ENCODE measurements around the gene NECTIN1. TPM values are rescaled to one million over a fixed set of nuclear protein-coding genes. Genes with fewer than 3 reads are reported as not detected.

NECTIN1 gene
- total RNA-seq, 2 donors from 2014 or later: 4.0 to 4.4 TPM

DNA sequence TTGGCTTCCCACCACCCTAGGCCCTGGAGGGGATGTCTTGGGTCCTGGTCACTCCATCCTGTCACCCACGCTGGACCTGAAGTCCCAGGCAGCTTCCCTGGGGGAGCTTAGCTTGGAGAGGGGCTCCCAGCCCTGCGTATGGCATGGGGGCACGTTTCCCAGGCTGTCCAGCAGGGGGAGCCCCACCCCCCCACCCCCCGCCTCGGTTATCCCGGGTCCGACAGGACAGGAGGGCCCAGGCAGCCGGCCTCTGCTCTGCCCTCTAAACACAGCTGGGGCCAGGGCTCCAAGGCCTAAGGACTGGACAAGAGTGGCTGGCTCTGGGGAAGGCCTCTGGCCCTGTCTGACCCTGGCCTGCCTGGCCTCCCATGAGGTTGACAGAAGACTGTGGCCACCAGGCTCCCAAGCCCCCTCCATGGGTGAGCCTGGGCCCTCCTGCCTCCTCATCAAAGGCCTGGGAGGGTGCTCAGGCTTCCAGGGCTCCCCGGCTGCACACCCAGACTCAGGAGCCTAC lies 104.8 kb downstream of the NECTIN1 start:
- Histone ChIP-seq H3K27ac (no peak overlapping the region), H3K4me3 (no peak overlapping the region), H3K27me3 (no peaks in the 10 kb centered on the region), H3K36me3 (no peaks in the 10 kb centered on the region), H3K9me3 (no peaks in the 10 kb centered on the region), H3K4me1 (peaks cover 0 to 9% of the 10 kb centered on the region in 2 donors)
- no peak for DNase-seq (ENCODE audit: low spot score)
- TF ChIP-seq, protein P1, sequence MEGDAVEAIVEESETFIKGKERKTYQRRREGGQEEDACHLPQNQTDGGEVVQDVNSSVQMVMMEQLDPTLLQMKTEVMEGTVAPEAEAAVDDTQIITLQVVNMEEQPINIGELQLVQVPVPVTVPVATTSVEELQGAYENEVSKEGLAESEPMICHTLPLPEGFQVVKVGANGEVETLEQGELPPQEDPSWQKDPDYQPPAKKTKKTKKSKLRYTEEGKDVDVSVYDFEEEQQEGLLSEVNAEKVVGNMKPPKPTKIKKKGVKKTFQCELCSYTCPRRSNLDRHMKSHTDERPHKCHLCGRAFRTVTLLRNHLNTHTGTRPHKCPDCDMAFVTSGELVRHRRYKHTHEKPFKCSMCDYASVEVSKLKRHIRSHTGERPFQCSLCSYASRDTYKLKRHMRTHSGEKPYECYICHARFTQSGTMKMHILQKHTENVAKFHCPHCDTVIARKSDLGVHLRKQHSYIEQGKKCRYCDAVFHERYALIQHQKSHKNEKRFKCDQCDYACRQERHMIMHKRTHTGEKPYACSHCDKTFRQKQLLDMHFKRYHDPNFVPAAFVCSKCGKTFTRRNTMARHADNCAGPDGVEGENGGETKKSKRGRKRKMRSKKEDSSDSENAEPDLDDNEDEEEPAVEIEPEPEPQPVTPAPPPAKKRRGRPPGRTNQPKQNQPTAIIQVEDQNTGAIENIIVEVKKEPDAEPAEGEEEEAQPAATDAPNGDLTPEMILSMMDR (IDR thresholded peaks at IDR 0.05): peak; percentile 33 to 52

DNA sequence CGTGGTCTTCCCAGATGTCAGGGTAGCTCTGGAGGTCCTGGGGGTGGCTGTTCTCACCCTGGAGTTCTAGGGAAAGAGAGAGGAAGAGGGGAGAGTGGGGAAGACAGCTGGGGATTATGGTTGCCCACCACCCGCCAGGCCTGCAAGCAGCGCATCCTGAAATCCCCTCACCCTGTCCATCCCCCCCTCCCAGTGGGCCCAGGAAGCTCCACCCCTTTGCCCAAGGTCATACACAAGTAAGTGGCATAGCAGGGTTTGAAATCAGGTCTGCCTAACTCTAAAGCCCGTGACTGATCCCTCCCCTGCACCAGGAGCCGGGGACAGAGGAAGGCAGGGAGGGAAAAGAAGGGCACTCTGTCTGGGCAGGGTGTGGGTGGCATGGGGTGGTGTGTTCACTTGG lies 105.3 kb downstream of the NECTIN1 start:
- Histone ChIP-seq H3K36me3 (no peaks in the 10 kb centered on the region), H3K27me3 (no peaks in the 10 kb centered on the region)
- TF ChIP-seq, protein P1 (IDR thresholded peaks at IDR 0.05): no peak

DNA sequence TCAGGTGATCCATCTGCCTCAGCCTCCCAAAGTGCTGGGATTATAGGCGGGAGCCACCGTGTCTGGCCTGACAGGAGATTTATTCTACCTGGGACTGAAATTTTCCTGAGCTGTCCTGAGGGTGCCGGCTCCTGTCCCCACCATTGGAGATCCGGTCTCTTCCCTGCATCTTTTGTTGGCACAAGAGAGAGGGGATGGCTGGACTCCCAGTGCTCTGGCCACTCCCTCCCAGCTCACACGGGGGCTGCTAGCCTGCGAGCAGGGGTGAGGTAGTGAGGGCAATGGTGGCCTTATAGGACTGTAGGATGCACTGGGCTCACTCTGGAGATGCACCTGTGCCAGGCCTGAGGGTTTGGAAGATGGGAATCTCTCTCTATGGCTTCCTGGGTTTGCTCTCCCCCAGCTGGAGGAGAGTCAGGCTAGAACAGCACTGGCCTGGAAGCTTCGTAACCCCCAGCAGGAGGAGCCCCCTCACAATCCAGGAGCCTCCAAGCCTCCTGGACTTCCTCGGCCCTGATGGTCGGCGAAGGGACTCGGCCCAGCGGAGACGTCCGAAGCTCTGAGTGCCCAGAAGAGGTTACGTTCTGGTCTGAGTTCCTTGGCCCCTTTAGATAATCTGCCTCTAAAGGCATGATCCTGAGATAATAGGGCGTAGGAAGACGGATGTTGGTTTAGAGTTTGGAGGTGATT lies 106.4 kb downstream of the NECTIN1 start:
- Histone ChIP-seq H3K4me1 (peaks cover 0 to 11% of the 10 kb centered on the region in 2 donors), H3K36me3 (no peaks in the 10 kb centered on the region), H3K9me3 (no peaks in the 10 kb centered on the region), H3K27ac (no peak overlapping the region), H3K4me3 (no peak overlapping the region), H3K27me3 (no peaks in the 10 kb centered on the region)
- DNase-seq (ENCODE audit: low spot score): no peak
- TF ChIP-seq, protein P1 (IDR thresholded peaks at IDR 0.05): no peak

More for the DNA sequence above, 105.3 kb downstream of the NECTIN1 start:
- Histone ChIP-seq H3K9me3 (no peaks in the 10 kb centered on the region), H3K27ac (no peak overlapping the region), H3K4me1 (peaks cover 0 to 9% of the 10 kb centered on the region in 2 donors), H3K4me3 (no peak overlapping the region)
- DNase-seq (ENCODE audit: low spot score): no peak

DNA sequence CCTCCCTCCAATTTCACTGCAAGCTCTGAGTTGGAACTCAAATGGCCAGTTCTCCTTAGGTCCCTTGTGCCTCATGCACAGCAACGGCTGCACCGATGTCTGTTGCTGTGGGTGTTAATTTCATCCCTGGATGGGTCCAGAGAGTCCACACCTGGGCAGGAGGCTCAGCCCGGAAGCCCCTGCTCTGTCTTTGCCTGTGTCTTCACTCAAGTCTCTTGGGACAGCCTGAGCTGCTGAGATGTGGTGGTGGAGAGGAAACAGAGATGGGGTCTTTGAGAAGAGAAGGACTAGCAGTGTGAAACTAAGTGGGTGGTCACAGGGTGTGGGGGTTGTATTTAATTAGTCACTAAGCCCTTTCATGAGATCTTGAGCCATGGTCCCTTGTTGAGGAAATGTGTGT lies 109.3 kb downstream of the NECTIN1 start:
- peaks cover 0 to 6% of the 10 kb centered on the region in 2 donors for H3K4me1 ChIP-seq
- no peaks in the 10 kb centered on the region for H3K9me3 ChIP-seq
- no peaks in the 10 kb centered on the region for H3K36me3 ChIP-seq
- no peak overlapping the region for H3K27ac ChIP-seq
- TF ChIP-seq, protein P1 (IDR thresholded peaks at IDR 0.05): no peak
- H3K4me3 ChIP-seq: no peak overlapping the region
- no peak for DNase-seq (ENCODE audit: low spot score)
- H3K27me3 ChIP-seq: no peaks in the 10 kb centered on the region

DNA sequence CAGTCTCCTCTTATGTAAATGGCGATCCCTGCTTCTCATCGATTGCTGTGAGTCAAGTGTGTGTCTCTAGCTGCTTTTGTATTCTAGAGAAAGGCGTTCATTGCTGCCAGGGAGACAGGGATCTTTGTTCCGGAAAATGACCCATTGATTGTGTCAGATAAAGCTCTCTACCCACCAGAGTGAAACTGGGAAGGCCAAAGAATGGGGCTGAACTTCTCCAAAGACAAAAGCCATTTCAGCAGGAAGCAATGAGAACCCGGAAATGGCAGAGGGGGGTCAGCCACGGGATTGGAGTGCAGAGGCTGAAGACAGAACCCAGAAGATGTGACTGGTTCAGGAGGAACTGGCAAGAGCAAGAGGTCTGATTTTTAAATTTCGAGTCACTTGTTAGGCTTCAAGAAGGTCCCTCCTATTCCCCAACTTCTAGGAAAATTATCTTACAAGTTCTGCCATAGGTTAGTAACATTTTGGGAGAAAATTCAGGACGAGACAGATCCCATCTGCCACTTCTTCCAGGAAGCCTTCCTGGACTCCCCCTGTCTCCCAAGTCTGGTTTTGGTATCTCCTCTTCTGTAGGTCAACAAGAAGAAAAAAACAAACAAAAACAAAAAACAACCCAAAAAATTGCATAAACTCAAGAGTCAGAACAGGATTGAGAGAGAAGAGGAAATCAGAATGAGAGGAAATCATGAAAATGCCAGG lies 110.6 kb downstream of the NECTIN1 start:
- Histone ChIP-seq H3K27ac (no peak overlapping the region), H3K4me3 (no peak overlapping the region), H3K36me3 (no peaks in the 10 kb centered on the region), H3K27me3 (no peaks in the 10 kb centered on the region), H3K9me3 (no peaks in the 10 kb centered on the region), H3K4me1 (peaks cover 0 to 6% of the 10 kb centered on the region in 2 donors)
- TF ChIP-seq, protein P1 (IDR thresholded peaks at IDR 0.05): no peak
- peak; percentile 67 for DNase-seq (ENCODE audit: low spot score)

Data from right atrium auricular region (tissue), 2 donors.